ENCODE measurements around the gene CBLN4. TPM values are rescaled to one million over a fixed set of nuclear protein-coding genes. Genes with fewer than 3 reads are reported as not detected.

CBLN4 gene
- total and polyA plus RNA-seq, 2 of the 4 experiments (the other 2 are of a cell fraction): not detected

Other genes with a start within 250 kb of the CBLN4 start
- gene MC3R, start 243.2 kb upstream of the CBLN4 start, total RNA-seq (2012; rRNA removed): not detected in 2 replicates
- gene MC3R, start 243.2 kb upstream of the CBLN4 start, polyA plus RNA-seq (2012; rRNA removed): not detected in 2 replicates

Data from IMR-90 (cell line).